ENCODE results near the gene SORCS3. TPM values are rescaled to one million over a fixed set of nuclear protein-coding genes. Genes with fewer than 3 reads are reported as not detected.

SORCS3 gene
- total RNA-seq, 1 experiment from 2014 or later, result not detected

GRCh38 chr10:104842704-104843103 is 201.6 kb downstream of the SORCS3 start:
- no peaks in the 10 kb centered on the region for H3K9me2 ChIP-seq (ENCODE audit: insufficient read depth)
- no peak overlapping the region for H3K4me3 ChIP-seq (replicated peaks in 1 of 2; ENCODE audit: low read depth in 1 of 2, low read length in 2 of 2)
- H3K9ac ChIP-seq (ENCODE audit: low read length), result no peak overlapping the region
- intact Hi-C loops (cut with micrococcal nuclease), result no loop called here
- BruUV-seq (replicated peaks), result no TSS peak
- ChIA-PET CTCF (no interaction called here), RAD21 (ENCODE audit: low non-redundant PET in 1 of 2, low total read pairs in 2 of 2, uncharacterized antibody in 2 of 2, unreplicated experiment in 2 of 2) (no interaction called here), POLR2A (no interaction called here)
- H3K79me2 ChIP-seq (ENCODE audit: insufficient read depth, low read length), result no peaks in the 10 kb centered on the region
- no peaks in the 10 kb centered on the region for H3K9me3 ChIP-seq (ENCODE audit: control insufficient read depth in 1 of 2, insufficient read depth in 1 of 2, low read depth in 1 of 2, low read length in 2 of 2)
- peaks cover 59% of the 10 kb centered on the region for H3K27me3 ChIP-seq (ENCODE audit: insufficient read depth, low read length)
- ATAC-seq (no peak), DNase-seq (ENCODE audit: low read depth, low spot score) (no peak)
- no peak overlapping the region for H3K27ac ChIP-seq (ENCODE audit: low read depth, low read length)
- no peaks in the 10 kb centered on the region for H3K4me1 ChIP-seq (ENCODE audit: control insufficient read depth in 1 of 2, insufficient read depth in 2 of 2, low read length in 2 of 2)
- no peak overlapping the region for H2AFZ ChIP-seq (ENCODE audit: low read depth, low read length, poor library complexity, severe bottlenecking)
- no peak for TF ChIP-seq EZH2 (IDR thresholded peaks at IDR 0.05)
- no peaks in the 10 kb centered on the region for H3K36me3 ChIP-seq (ENCODE audit: control insufficient read depth in 1 of 2, insufficient read depth in 2 of 2, low read length in 2 of 2)
- no peaks in the 10 kb centered on the region for H4K20me1 ChIP-seq (ENCODE audit: insufficient read depth)
- no peak overlapping the region for H3K4me2 ChIP-seq (ENCODE audit: low read length)

GRCh38 chr10:104844073-104844472 is 203.0 kb downstream of the SORCS3 start:
- POLR2A ChIA-PET, result no interaction called here
- no peak overlapping the region for H3K4me2 ChIP-seq (ENCODE audit: low read length)
- CTCF ChIA-PET, result no interaction called here
- H3K27ac ChIP-seq (ENCODE audit: low read depth, low read length), result no peak overlapping the region
- ATAC-seq (no peak), DNase-seq (ENCODE audit: low read depth, low spot score) (no peak)
- H3K79me2 ChIP-seq (ENCODE audit: insufficient read depth, low read length), result no peaks in the 10 kb centered on the region
- H3K4me3 ChIP-seq (replicated peaks in 1 of 2; ENCODE audit: low read depth in 1 of 2, low read length in 2 of 2), result no peak overlapping the region
- H2AFZ ChIP-seq (ENCODE audit: low read depth, low read length, poor library complexity, severe bottlenecking), result no peak overlapping the region
- H3K9me2 ChIP-seq (ENCODE audit: insufficient read depth), result no peaks in the 10 kb centered on the region
- H3K27me3 ChIP-seq (ENCODE audit: insufficient read depth, low read length), result peaks cover 46% of the 10 kb centered on the region
- intact Hi-C loops (cut with micrococcal nuclease), result no loop called here
- RAD21 ChIA-PET (ENCODE audit: low non-redundant PET in 1 of 2, low total read pairs in 2 of 2, uncharacterized antibody in 2 of 2, unreplicated experiment in 2 of 2), result no interaction called here
- H4K20me1 ChIP-seq (ENCODE audit: insufficient read depth), result no peaks in the 10 kb centered on the region
- no TSS peak for BruUV-seq (replicated peaks)
- no peaks in the 10 kb centered on the region for H3K36me3 ChIP-seq (ENCODE audit: control insufficient read depth in 1 of 2, insufficient read depth in 2 of 2, low read length in 2 of 2)
- H3K9me3 ChIP-seq (ENCODE audit: control insufficient read depth in 1 of 2, insufficient read depth in 1 of 2, low read depth in 1 of 2, low read length in 2 of 2), result no peaks in the 10 kb centered on the region
- H3K4me1 ChIP-seq (ENCODE audit: control insufficient read depth in 1 of 2, insufficient read depth in 2 of 2, low read length in 2 of 2), result no peaks in the 10 kb centered on the region
- no peak for TF ChIP-seq POLR2A (IDR thresholded peaks at IDR 0.05; ENCODE audit: borderline replicate concordance, extremely low read depth, insufficient read depth, insufficient read length)
- H3K9ac ChIP-seq (ENCODE audit: low read length), result no peak overlapping the region

DNA sequence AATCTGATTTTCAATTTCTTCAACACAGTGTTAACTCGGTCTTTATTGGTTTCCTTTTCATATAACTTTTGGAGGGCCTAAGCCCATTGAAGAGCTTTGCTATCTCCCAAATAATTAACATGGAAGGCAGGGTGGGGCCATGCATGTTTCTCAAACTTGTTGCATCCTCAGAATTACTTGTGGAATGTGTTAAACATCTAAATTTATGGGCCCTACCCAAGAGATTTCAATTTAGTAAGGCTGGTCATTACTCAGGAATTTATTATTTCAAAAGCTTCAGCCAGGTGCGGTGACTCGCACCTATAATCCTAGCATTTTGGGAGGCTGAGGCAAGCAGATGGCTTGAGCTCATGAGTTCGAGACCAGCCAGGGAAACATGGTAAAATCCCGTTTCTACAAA is 208.9 kb downstream of the SORCS3 start:
- no peak for DNase-seq (ENCODE audit: low read depth, low spot score)
- no peaks in the 10 kb centered on the region for H3K9me3 ChIP-seq (ENCODE audit: control insufficient read depth in 1 of 2, insufficient read depth in 1 of 2, low read depth in 1 of 2, low read length in 2 of 2)
- ChIA-PET CTCF (no interaction called here), RAD21 (ENCODE audit: low non-redundant PET in 1 of 2, low total read pairs in 2 of 2, uncharacterized antibody in 2 of 2, unreplicated experiment in 2 of 2) (no interaction called here), POLR2A (no interaction called here)
- H3K4me1 ChIP-seq (ENCODE audit: control insufficient read depth in 1 of 2, insufficient read depth in 2 of 2, low read length in 2 of 2), result peaks cover 0 to 9% of the 10 kb centered on the region in 2 experiments; a peak in 1 of 4 replicates
- ATAC-seq, result no peak
- H3K27me3 ChIP-seq (ENCODE audit: insufficient read depth, low read length), result peaks cover 18% of the 10 kb centered on the region
- no peak overlapping the region for H3K27ac ChIP-seq (ENCODE audit: low read depth, low read length)
- H4K20me1 ChIP-seq (ENCODE audit: insufficient read depth), result no peaks in the 10 kb centered on the region
- BruUV-seq (replicated peaks), result no TSS peak
- intact Hi-C loops (cut with micrococcal nuclease), result no loop called here
- no peak overlapping the region for H3K4me2 ChIP-seq (ENCODE audit: low read length)
- no peak overlapping the region for H2AFZ ChIP-seq (ENCODE audit: low read depth, low read length, poor library complexity, severe bottlenecking)
- no peaks in the 10 kb centered on the region for H3K79me2 ChIP-seq (ENCODE audit: insufficient read depth, low read length)
- no peaks in the 10 kb centered on the region for H3K36me3 ChIP-seq (ENCODE audit: control insufficient read depth in 1 of 2, insufficient read depth in 2 of 2, low read length in 2 of 2)
- H3K4me3 ChIP-seq (replicated peaks in 1 of 2; ENCODE audit: low read depth in 1 of 2, low read length in 2 of 2), result no peak overlapping the region
- no peak overlapping the region for H3K9ac ChIP-seq (ENCODE audit: low read length)
- no peaks in the 10 kb centered on the region for H3K9me2 ChIP-seq (ENCODE audit: insufficient read depth)
- TF ChIP-seq TCF7L2 (IDR thresholded peaks at IDR 0.05; ENCODE audit: borderline replicate concordance, extremely low read depth, insufficient read depth, insufficient read length) (no peak), ZFX (IDR thresholded peaks at IDR 0.05) (no peak), POLR2AphosphoS5 (IDR thresholded peaks at IDR 0.05; ENCODE audit: low read depth, low read length) (no peak), YY1 (IDR thresholded peaks at IDR 0.05; ENCODE audit: extremely low read depth, insufficient replicate concordance, low read depth, low read length) (no peak), RAD21 (IDR thresholded peaks at IDR 0.05; ENCODE audit: low read depth) (no peak), CTCF (IDR thresholded peaks at IDR 0.05 in 2 of 3, conservative IDR thresholded peaks at IDR 0.05 in 1 of 3; ENCODE audit: borderline replicate concordance in 1 of 3, insufficient read depth in 1 of 3, low read depth in 2 of 3, low read length in 2 of 3) (no peak), SRF (IDR thresholded peaks at IDR 0.05; ENCODE audit: low read depth) (no peak), POLR2A (IDR thresholded peaks at IDR 0.05; ENCODE audit: borderline replicate concordance, extremely low read depth, insufficient read depth, insufficient read length) (no peak)
